HTERT RPE-1 (cell line): ENCODE results near the gene SLC24A3.

Experiments
- in situ Hi-C: fragments of 300-500 bp; cut with MboI; formaldehyde crosslinking; loops from 4 replicates; pipeline ENCODE4 v1.14.3; 2020; ENCODE audit warnings: low sequenced_read_pairs

The SLC24A3 gene

DNA sequence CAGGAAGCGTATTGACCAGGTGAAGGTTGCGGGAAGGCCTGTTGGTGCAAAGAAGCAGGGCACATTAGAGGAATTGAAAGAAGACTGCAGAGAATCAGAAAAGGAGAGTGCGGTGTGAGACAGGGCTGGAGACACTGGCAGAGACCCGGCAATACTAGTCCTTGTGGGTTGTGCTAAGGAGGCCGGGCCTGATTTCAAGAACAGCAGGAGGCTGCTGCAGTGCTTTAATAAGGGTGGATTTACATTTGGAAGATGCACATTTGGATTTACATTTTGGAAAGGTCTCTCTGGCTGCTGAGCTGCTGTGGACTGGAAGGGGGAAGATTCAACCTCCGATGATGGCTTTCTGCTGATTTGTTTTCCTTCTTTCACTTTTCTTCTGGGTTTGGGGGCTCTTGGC lies 167.8 kb downstream of the SLC24A3 start:
- in situ Hi-C loops, result no loop called here

DNA sequence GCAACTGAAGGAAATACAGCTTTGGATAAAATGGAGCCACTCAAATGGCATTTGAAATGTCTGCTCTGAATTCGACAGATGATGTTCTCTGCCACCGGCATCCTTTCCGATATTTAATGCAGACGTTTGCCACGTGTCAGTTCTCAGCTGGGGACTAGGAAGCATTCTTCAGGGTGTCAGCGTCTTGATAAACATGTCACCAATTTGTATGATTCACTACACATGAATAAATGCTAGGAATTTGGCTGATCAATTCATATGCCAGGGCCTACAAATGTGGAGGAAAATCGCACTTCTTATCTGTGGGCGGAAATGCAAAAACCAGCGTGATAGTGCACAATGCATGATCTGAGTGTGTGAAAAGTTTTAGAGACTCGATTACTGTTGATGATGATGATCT lies 169.5 kb downstream of the SLC24A3 start:
- in situ Hi-C loops, result no loop called here

DNA sequence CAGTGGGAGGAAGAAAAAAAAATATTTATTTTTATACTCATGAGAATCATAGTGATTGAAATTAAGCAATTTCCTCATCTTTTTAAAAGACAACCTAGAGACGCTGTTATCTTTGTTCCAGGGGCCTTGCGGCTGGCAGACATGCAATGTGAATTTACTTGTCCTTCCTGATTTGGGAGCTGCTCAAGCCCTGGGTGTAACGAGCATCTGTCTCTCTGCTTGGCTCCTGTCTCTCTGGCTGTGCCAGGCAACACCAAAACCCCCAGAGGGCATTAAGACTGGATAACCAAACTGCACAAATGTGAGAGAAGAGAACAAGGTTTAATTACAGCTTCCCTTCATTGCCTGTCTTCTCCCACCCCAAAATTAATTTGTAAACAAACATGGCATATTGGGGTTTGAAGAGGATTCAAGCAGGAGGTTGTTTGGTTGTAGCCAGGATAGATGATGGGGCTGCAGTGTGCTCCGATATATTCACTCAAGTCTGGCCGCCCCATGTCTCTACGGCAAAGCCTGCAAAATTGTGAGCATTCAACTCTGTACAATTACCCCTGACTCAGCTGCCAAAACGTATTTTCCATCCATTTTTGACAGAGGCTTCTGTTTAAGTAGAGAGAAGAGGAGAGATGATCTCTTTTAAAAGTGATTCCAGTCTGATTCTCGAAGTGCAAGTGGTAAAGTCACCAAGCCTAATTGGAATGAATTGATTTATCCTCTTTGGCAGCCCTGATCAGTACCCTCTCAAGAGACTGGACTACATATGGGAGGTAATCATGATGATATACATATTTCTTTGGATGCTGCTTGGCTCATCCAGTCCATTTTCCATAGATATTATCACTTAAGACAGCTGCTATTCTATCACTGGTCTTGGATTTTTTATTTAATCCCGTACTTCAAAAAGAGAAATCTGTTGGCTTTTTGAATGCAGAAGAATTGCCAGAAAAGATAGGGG lies 170.2 kb downstream of the SLC24A3 start:
- in situ Hi-C loops, result no loop called here

DNA sequence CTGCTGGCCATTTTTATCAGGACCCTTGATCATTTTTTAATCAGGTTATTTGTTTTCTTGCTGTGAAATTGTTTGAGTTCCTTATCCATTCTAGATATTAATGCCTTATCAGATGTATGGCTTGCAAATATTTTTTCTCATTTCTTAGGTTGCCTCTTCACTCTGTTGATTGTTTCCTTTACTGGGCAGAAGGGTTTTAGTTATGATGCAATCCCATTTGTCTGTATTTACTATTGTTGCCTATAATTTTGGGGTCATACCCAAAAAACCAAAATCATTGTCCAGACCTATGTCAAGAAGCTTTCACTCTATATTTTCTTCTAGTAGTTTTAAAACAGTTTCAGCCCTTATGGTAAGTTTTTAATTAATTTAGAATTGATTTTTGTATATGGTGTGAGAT lies 172.5 kb downstream of the SLC24A3 start:
- in situ Hi-C loops, result no loop called here

DNA sequence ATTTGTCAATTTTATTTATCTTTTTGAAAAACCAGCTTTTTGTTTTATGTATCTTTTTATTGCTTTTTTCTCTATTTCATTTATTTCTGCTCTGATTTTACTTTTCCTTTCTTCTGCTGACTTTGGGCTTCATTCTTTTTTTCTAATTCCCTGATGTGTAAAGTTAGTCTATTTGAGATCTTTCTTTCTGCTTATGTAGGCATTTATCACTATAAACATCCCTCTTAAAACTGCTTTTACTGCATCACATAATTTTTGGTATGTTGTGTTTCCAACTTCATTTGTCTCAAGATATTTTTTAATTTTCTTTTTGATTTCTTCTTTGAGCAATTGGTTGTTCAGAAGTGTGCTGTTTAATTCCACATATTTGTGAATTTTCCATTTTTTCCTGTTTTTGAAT lies 174.8 kb downstream of the SLC24A3 start:
- in situ Hi-C loops, result no loop called here

DNA sequence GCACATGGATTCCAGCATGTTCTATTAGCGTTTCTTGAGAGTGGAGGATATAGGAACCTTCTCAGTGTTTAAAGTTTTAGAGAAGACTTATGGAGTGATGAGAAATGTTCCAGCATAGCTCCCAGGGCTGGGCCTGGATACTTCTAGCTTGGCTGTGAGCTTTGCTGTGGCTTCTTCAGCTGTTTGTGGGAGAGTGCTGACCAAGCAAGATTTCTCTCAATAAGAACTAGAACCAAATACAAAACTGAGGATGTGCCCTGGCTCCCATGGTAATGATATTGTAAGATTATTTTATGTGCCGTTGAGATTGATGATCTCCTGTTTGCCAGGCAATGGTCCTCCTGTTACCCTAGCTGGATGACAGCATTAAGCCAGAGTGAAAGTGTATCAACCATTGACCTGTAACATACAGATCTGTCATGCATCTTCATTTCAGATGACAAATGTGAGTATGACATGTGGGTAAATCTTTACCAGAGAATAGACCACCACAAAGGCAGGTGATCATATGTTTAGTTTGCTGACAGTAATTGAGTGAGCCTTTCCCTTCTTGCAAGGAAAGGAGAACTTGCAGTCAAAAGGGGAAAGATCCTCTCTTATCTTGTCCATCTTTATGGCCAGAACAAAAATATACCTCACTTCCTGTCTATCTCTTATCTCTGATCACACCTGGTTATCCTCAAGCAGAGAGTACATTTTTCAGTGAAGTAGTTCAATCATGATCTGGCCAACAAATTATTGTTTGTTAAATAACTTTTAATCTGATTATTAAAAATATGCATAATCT lies 180.1 kb downstream of the SLC24A3 start:
- in situ Hi-C loops, result no loop called here

DNA sequence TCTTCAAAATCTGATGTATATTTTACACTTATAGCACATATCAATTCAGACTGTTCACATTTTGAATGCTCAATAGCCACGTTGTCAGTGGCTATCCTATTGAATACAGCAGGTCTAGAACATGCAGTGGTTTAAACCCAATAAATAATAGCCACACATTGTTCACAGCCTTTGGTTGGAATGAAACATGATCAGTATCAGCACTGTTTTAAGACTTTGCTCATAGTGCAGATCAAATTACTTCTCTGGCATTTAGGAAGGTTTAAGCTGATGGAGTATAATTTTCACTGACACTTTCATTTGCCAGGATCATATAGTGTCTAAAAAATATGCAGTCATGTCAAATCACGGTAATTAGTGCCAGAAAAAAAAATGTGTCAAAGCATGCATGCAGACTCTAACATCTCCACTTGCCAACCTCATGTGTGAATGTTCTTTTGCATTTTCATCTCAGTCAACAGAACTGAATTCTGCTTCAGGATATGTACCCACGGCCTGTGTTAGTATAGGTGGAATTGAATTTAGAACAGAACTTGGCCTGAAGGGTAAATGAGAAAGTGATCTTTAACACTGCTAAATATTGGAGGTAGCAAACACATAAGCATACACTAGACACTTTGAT lies 184.1 kb downstream of the SLC24A3 start:
- in situ Hi-C loops, result no loop called here

DNA sequence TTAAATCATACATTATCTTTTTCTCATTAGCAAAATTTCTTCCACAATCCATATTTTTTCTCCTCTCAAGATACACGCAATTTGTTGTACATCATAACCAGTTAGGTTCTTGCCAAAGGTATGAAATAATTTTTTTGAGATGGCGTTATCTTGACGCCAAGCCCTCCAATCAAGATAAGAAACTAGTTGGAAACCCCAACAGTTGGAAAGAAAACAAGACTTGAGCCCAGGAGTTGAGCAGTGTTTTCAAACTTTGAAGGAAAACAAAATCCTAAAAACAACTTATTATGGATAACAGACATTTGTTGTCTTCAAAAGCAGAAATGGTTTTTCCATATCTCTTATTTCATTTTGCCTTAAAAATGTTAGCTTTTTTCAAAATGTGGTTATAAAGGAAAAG lies 184.8 kb downstream of the SLC24A3 start:
- in situ Hi-C loops, result no loop called here

DNA sequence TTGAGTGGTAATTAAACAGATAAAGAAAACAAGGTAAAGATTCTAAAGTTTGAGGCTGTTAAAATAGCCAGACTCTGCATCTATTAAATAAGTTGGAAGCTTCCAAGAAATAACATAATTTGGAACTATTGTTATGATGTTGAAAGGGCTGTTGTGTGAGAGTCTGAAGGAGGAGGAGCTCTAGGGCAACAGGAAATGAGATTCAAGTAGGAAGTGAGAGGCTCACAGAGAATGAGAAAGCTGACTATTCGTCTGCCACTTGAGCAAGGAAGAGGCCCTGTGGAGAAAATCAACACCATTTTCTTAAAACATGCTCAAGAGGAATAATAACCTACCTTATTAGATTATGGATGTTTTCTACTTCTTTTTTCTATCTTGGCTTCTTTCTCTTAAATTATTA lies 185.2 kb downstream of the SLC24A3 start:
- in situ Hi-C loops, result no loop called here

DNA sequence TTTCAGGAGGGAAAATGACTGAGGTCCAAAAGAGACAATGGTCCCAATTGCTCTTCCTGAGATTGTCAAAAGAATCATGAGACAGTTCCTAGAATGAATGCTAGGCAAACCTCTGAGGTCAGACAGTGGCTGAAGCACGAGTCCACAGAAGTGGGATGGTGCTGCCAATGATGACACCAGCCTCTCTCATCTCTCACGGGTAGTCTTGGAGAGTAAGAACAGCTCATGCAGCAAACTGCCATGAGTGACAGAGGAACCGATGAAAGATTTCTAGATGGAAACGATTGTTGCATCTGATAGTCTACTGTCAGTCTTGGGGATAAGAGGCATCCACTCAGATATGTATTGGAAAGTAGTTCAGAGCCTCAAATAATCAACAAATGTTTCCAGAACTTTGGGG lies 188.7 kb downstream of the SLC24A3 start:
- in situ Hi-C loops, result no loop called here

DNA sequence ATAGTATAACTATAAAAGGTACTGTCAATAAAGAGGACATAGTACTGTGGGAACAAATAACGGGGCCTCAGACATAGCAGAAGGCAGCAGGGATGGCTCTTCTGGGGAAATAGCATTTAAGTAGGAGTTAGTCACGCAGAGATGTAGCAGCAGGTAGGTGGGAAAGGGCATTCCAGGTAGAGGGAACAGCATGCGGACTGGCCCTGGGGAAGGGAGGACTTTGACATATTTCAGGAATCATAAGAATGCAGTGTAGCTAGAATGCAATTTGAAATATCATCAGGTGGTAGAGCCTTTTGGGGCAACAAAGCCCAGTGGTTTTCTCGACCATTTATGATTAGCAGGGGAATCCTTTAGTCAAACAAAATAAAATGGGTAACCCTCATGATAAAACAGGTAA lies 191.1 kb downstream of the SLC24A3 start:
- in situ Hi-C loops, result no loop called here

DNA sequence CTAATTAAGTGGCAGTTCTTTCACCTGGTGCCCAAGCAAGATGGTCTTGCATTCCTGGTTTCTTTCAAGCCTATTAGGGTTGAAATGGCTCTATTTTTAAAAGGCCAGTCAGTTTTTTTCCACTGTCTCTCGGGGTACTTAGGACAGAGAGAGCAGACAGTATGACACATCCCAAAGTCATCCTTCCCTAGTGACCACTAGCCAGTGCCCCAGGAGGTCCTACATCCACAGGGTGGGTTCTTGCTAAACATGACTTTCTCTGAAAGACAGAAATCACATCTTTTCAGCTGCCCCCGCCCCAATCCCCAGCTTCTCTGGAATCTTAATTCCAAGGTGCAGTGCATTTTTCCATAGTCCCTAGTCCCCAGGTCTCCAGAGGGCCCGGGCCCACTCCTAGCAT lies 192.4 kb downstream of the SLC24A3 start:
- in situ Hi-C loops, result no loop called here

DNA sequence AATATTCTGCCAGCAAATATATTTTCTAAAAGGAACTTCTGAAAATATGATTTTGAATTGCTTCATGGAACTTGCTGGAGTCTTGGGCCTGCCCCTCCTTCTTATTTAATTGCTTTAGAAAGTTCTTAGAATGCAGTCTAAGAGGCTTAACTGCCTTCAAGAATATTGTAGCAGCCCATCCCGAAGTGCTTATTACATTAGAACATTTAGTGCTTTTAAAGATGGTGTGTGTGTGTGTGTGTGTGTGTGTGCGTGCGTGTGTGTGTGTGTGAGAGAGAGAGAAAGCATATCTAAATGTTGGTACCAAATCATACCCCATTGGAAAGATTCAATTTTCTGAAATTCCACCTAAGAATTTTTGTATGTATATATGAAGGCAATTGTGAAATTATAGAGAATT lies 193.5 kb downstream of the SLC24A3 start:
- in situ Hi-C loops, result no loop called here

DNA sequence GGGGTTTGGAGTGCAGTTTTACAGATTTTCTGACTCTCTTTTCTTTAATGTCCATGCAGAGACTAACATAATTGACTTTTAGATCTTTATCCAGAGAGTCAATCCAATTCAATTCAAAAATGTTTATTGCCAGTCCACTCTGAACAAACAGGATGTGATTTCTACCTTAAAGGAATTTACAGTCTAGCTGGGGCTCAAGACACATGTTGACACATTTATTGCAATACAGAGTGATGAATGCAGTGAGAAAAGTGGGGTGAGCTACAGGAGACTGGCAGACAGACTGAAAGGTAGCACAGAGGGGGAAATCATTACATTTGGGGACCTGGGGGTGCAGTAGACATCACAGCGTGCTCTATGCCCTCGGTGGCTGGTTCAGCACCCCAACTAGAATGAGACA lies 193.9 kb downstream of the SLC24A3 start:
- in situ Hi-C loops, result no loop called here

DNA sequence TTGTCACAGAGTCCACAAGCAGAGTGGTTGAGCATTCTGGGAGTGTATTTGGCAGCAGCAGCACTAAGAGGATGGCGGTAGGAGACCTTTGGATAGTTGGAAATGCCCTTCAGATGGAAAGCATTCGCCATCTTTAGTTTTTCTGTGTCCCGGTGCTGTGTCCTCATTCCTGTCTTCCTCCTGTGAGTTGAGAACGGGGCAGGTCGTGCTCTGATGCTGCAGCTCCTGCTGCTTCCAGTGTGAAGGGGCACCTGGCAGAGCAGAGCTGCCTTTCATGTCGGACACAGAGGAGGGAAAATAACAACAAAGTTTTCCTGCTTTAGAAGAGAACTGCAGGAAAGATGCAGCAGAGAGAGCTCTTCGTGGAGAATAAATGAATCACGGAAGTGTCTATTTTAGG lies 194.8 kb downstream of the SLC24A3 start:
- in situ Hi-C loops, result no loop called here

DNA sequence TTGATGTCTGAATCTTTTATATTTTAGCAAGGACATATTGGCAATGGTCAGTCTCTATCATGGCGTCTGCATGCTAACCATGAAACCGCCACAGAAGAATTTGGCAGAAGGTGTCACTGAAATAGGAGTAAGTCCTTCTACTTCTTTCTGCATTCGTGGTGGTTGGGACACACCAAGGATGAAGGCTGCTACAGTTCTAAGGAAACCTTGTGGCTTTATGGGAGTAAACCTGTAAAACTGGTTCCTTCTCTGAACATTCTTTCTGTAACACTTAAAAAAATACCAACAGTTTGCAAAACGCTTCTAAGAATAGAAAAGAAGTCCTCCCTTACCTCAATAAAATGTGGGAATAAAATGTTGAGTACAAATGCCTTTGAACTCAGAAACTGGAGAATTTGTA lies 195.3 kb downstream of the SLC24A3 start:
- in situ Hi-C loops, result no loop called here

DNA sequence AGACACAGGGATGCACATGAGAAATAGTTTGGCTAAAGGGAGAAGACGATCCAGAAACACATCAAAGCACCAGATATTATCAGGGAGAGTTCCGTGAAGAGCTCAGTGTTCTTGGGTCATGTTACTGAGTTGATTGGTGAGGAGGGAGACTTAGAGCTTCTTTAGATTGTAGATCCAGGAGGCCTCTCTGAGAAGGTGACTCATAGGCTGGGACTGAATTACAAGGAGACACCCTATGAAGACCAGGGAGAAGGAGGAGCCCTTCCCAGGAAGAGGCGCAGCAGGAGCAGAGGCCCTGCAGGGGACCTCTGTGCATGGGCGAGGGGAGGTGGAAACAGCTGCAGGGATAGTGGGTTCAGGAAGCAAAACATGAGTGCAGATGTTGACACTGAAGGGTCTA lies 196.5 kb downstream of the SLC24A3 start:
- in situ Hi-C loops, result no loop called here

DNA sequence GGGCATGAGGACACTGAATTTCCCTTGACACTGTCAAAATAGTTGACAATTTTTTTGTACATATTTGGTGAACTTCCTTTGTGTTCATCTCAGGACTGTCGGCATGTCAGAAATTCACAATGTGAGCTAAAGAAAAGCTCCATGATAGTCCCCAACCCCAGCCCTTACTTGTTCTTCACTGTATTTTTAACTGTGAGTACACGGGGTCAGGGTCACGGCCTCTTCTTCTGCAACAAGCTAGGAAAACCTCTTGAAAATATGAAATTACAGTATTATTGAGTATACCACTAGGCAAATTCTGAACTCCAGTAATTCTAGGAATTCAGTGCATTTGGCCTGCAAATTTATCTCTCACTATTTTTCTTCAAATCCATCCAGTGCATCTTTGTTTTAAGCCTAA lies 199.4 kb downstream of the SLC24A3 start:
- in situ Hi-C loops, result no loop called here

DNA sequence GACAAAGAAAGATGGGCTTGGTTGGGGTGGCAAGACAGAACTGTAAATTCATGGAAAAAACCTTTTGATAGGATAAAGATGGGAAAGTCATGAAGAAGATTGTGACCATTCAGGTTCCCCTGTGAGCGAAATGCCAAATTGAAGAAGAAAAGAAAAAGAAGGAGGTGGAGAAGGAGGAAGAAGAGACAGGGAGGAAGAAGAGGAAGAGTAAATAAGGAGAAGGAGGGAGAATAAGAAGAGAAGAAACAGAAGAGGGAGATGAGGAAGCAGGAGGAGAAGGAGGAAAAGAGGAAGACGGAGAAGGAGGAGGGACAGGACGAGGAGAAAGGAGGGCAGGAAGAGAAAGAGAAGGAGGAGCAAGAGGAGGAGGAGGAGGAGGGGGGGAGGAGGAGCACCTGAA lies 199.8 kb downstream of the SLC24A3 start:
- in situ Hi-C loops, result no loop called here

DNA sequence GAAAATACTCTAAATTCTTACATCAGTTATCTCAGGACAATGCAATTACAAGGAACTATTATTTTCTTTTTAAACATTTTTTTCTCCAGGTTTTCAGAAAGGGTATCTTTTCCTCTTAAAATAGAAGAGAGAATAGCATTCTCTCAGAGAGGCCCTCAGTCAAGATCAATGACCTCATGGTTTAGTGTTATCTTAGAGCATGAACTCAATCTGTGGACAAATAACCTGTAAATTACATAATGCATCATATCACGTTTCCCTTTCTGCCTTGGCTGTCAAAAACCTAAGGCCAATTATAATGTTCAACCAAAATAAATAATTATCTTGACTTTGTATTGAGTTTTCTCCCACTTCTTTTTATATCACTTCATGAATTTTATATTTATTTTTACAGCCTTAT lies 202.2 kb downstream of the SLC24A3 start:
- in situ Hi-C loops, result no loop called here

DNA sequence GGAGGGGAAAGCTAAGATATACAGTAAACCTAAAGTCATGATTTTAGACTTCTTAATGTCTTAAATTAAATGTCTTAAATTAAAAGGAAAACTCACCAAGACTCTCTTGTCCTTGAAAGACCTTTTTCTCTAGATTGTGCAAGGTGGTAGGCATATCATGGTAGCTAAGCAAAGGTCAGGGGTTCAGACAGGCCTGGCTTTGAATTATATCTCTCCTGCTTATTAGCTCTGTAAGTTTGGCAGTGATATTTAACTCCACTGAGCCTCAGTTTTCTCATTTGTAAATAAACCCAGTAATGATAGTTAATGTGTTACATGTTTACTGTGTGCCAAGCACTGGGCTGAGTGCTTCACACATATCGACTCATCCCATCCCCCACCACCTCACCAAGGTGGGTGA lies 203.3 kb downstream of the SLC24A3 start:
- in situ Hi-C loops, result no loop called here

DNA sequence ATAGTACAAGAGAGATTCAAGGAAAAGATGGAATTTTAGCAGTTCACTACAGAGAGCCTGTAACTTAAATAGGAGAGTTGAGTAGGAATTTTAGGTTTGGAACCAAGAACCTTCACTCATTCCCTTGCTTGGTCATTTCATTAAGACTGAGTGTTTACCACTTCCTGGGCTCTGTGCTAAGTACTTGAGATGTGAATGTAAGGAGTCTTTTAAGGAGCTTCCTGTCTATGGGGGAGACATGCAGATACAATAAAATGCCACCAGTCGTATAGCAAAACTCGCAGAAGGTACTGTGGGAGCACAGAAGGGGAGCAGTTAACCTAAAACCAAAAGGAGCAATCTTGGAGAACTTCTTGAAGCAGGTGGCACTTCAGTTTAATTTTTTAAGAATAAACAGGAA lies 204.2 kb downstream of the SLC24A3 start:
- in situ Hi-C loops, result no loop called here
